Thyroid gland (tissue), 4 donors: ENCODE results near the gene TIMM44. TPM values are rescaled to one million over a fixed set of nuclear protein-coding genes. Genes with fewer than 3 reads are reported as not detected.
"Not testable (repeated sequence)": the region's sequence is repeated elsewhere in the genome, so short reads cannot be mapped to it uniquely, and the experiment has no call there.

ENCODE experiments used
- DNase-seq, 2 donors: peaks; one replicate each; pipeline ENCODE4 v3.0.0-alpha.2; 2019
- H3K27ac ChIP-seq, 3 donors: fragments of 200-600 bp; sonication (generic); 1 replicate in 2 of 3; 2 replicates in 1 of 3; pipeline ENCODE4 v1.5.1; 2016 to 2019; ENCODE audit warnings: mild to moderate bottlenecking in 1 of 3, moderate library complexity in 1 of 3
- H3K27me3 ChIP-seq: fragments of 200-600 bp; sonication (generic); one replicate; pipeline ENCODE4 v1.5.1; 2019
- H3K36me3 ChIP-seq, 2 donors: fragments of 200-600 bp; sonication (generic); one replicate each; pipeline ENCODE4 v1.5.1; 2016 to 2019
- H3K4me1 ChIP-seq, 2 donors: fragments of 200-600 bp; sonication (generic); one replicate each; pipeline ENCODE4 v1.5.1; 2017 to 2019
- H3K4me3 ChIP-seq, 3 donors: fragments of 200-600 bp; sonication (generic); replicated peaks in 1 of 3; 1 replicate in 2 of 3; 2 replicates in 1 of 3; pipeline ENCODE4 v1.5.1; 2016; ENCODE audit warnings: mild to moderate bottlenecking in 1 of 3
- H3K9me3 ChIP-seq: fragments of 200-600 bp; sonication (generic); one replicate; pipeline ENCODE4 v1.5.1; 2017
- CTCF ChIP-seq, 6 experiments: fragments of 200-600 bp in 3 of 6; fragments of 450-650 bp in 3 of 6; sonication (generic) in 3 of 6; IDR thresholded peaks; one replicate each; pipeline ENCODE4 v1.5.1; 2016 to 2019; ENCODE audit warnings: antibody characterized with exemption in 6 of 6, mild to moderate bottlenecking in 2 of 6, inconsistent platforms in 1 of 6, moderate library complexity in 1 of 6
- POLR2A ChIP-seq, 2 donors: fragments of 450-650 bp; IDR thresholded peaks; one replicate each; pipeline ENCODE4 v1.6.1; 2017; ENCODE audit warnings: antibody characterized with exemption in 2 of 2, mild to moderate bottlenecking in 2 of 2, moderate library complexity in 1 of 2
- WGBS, 2 donors: methylation state at CpG; one replicate each; pipeline ENCODE4 v1.1.5; 2017; 5-methylcytosine and 5-hydroxymethylcytosine counted together
- intact Hi-C: fragments of 100-400 bp; cut with DNase I; formaldehyde crosslinking; loops from one replicate; pipeline ENCODE4 v1.15.1; 2023
- total RNA-seq, 4 donors: library from RNA; depleted of rRNA; stranded (reverse); fragments of >200 nt; gene quantifications; one replicate each; pipeline ENCODE4 v1.2.3, GENCODE V29; 2016

The TIMM44 gene
- total RNA-seq, 4 donors from 2014 or later, result 47.4 to 85.6 (median 56.6) TPM

GRCh38 chr19:7962644-7963268 lies 19.3 kb upstream of the TIMM44 start:
- peaks cover 38 to 53% of the 10 kb centered on the region in 2 donors for H3K36me3 ChIP-seq
- H3K4me3 ChIP-seq, result no peak overlapping the region
- DNase-seq, result no peak
- no peaks in the 10 kb centered on the region for H3K27me3 ChIP-seq
- H3K9me3 ChIP-seq, result no peaks in the 10 kb centered on the region
- 88 to 90% methylated on average over 21 to 22 of the region's 22 CpGs for WGBS, 2 donors
- H3K27ac ChIP-seq, result no peak overlapping the region
- TF ChIP-seq POLR2A (IDR thresholded peaks at IDR 0.05) (no peak), CTCF (IDR thresholded peaks at IDR 0.05) (no peak)
- no peaks in the 10 kb centered on the region for H3K4me1 ChIP-seq
- intact Hi-C loops, result no loop called here

- no peak overlapping the region for H3K4me3 ChIP-seq
- TF ChIP-seq CTCF (IDR thresholded peaks at IDR 0.05) (no peak), POLR2A (IDR thresholded peaks at IDR 0.05) (no peak)
- H3K36me3 ChIP-seq, result peaks cover 32 to 46% of the 10 kb centered on the region in 2 donors
- no peak overlapping the region for H3K27ac ChIP-seq
- H3K4me1 ChIP-seq, result no peaks in the 10 kb centered on the region
- no peak for DNase-seq
- no peaks in the 10 kb centered on the region for H3K27me3 ChIP-seq
- intact Hi-C loops, result no loop called here
- H3K9me3 ChIP-seq, result no peaks in the 10 kb centered on the region
- WGBS, 2 donors, result 90 to 93% methylated on average over 13 of the region's 13 CpGs
Measured at GRCh38 chr19:7961920-7962626, 18.6 kb upstream of the TIMM44 start.

GRCh38 chr19:7961082-7961481 lies 17.6 kb upstream of the TIMM44 start:
- H3K4me1 ChIP-seq, H3K4me3 ChIP-seq, H3K9me3 ChIP-seq, H3K27ac ChIP-seq, DNase-seq, intact Hi-C loops, H3K27me3 ChIP-seq: not testable (repeated sequence)
- 85 to 93% methylated on average over 4 of the region's 4 CpGs for WGBS, 2 donors
- peaks cover 26 to 39% of the 10 kb centered on the region in 2 donors for H3K36me3 ChIP-seq

- H3K36me3 ChIP-seq, result peaks cover 25 to 26% of the 10 kb centered on the region in 2 donors
- WGBS, 2 donors, result 69 to 72% methylated on average over 6 of the region's 6 CpGs
- TF ChIP-seq POLR2A (IDR thresholded peaks at IDR 0.05), result no peak
- H3K4me1 ChIP-seq, result no peaks in the 10 kb centered on the region
- H3K27ac ChIP-seq, result no peak overlapping the region
- DNase-seq, result no peak
- H3K4me3 ChIP-seq, result no peak overlapping the region
- no peaks in the 10 kb centered on the region for H3K9me3 ChIP-seq
- H3K27me3 ChIP-seq, result no peaks in the 10 kb centered on the region
- intact Hi-C loops, result no loop called here
Measured at GRCh38 chr19:7959211-7959610, 15.7 kb upstream of the TIMM44 start.

- no peak overlapping the region for H3K27ac ChIP-seq
- H3K4me3 ChIP-seq, result no peak overlapping the region
- intact Hi-C loops, result no loop called here
- H3K4me1 ChIP-seq, result no peaks in the 10 kb centered on the region
- TF ChIP-seq POLR2A (IDR thresholded peaks at IDR 0.05) (no peak), CTCF (IDR thresholded peaks at IDR 0.05) (no peak)
- no peaks in the 10 kb centered on the region for H3K27me3 ChIP-seq
- no peak for DNase-seq
- WGBS, 2 donors, result 82 to 89% methylated on average over 10 to 11 of the region's 11 CpGs
- no peaks in the 10 kb centered on the region for H3K36me3 ChIP-seq
- no peaks in the 10 kb centered on the region for H3K9me3 ChIP-seq
Measured at GRCh38 chr19:7955696-7956095, 12.2 kb upstream of the TIMM44 start.

- H3K27me3 ChIP-seq, result no peaks in the 10 kb centered on the region
- no peak for TF ChIP-seq POLR2A (IDR thresholded peaks at IDR 0.05)
- no peak for TF ChIP-seq CTCF (IDR thresholded peaks at IDR 0.05)
- no peak overlapping the region for H3K4me3 ChIP-seq
- no peaks in the 10 kb centered on the region for H3K36me3 ChIP-seq
- H3K4me1 ChIP-seq, result no peaks in the 10 kb centered on the region
- intact Hi-C loops, result no loop called here
- WGBS, 2 donors, result 74% methylated on average over 7 of the region's 7 CpGs
- H3K9me3 ChIP-seq, result no peaks in the 10 kb centered on the region
- no peak overlapping the region for H3K27ac ChIP-seq
- no peak for DNase-seq
Measured at GRCh38 chr19:7953576-7953975, 10.1 kb upstream of the TIMM44 start.
